Loucy (cell line): Measurements from ENCODE around the gene SLC22A23.

Experiments used
- EZH2phosphoT487 ChIP-seq: fragments of 200-600 bp; IDR thresholded peaks from 2 replicates; pipeline ENCODE4 v1.6.1; 2018; ENCODE audit warnings: antibody characterized with exemption, mild to moderate bottlenecking, moderate library complexity, borderline replicate concordance
- TF ChIP-seq, protein P1 (sequence below): fragments of 200-600 bp; sonication (generic); conservative IDR thresholded peaks from 2 replicates; pipeline ENCODE4 v1.5.1; 2014; ENCODE audit warnings: mild to moderate bottlenecking, antibody characterized with exemption, low read length

DNA sequence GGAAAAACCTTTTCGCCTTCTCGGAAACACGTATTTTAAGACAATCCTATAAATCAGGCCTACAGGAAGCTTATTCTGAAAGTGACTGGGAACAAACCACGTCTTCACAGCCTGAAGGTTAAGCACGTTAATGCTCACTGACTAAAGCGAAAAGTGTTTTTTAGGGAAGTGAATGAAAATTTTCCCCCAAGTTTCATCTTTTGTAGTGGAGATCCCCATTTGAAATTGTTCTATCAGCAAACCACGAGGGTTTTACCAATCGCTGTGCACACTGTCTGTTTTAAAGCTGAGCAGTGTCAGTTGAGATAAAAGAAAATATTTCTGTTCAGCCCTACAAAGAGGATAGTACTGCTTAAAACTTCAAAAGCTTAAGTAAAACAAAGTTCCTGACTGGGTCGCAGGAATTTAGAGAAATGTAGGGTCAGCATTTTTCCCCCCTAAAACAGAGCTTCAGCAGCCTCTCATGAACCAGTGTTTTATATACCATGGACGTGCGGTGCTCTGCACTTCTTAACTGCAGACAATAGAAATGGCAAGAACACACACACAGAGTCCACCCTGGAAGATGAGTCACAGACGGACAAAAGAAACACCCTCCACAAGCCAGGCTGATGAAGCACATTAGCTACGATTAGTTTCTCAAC lies 34.9 kb downstream of the SLC22A23 start:
- TF ChIP-seq, protein P1, sequence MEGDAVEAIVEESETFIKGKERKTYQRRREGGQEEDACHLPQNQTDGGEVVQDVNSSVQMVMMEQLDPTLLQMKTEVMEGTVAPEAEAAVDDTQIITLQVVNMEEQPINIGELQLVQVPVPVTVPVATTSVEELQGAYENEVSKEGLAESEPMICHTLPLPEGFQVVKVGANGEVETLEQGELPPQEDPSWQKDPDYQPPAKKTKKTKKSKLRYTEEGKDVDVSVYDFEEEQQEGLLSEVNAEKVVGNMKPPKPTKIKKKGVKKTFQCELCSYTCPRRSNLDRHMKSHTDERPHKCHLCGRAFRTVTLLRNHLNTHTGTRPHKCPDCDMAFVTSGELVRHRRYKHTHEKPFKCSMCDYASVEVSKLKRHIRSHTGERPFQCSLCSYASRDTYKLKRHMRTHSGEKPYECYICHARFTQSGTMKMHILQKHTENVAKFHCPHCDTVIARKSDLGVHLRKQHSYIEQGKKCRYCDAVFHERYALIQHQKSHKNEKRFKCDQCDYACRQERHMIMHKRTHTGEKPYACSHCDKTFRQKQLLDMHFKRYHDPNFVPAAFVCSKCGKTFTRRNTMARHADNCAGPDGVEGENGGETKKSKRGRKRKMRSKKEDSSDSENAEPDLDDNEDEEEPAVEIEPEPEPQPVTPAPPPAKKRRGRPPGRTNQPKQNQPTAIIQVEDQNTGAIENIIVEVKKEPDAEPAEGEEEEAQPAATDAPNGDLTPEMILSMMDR: no peak
- TF ChIP-seq EZH2phosphoT487: no peak
